ENCODE results near the gene HEXIM1.

- TF ChIP-seq GATA2 (IDR thresholded peaks at IDR 0.05; ENCODE audit: low read depth, low read length) (no peak), GATA3 (IDR thresholded peaks at IDR 0.05; ENCODE audit: low read depth, low read length) (no peak)
Measured at GRCh38 chr17:45098869-45099616, 49.2 kb upstream of the HEXIM1 start.
